ENCODE data around the gene MSI2.

DNA sequence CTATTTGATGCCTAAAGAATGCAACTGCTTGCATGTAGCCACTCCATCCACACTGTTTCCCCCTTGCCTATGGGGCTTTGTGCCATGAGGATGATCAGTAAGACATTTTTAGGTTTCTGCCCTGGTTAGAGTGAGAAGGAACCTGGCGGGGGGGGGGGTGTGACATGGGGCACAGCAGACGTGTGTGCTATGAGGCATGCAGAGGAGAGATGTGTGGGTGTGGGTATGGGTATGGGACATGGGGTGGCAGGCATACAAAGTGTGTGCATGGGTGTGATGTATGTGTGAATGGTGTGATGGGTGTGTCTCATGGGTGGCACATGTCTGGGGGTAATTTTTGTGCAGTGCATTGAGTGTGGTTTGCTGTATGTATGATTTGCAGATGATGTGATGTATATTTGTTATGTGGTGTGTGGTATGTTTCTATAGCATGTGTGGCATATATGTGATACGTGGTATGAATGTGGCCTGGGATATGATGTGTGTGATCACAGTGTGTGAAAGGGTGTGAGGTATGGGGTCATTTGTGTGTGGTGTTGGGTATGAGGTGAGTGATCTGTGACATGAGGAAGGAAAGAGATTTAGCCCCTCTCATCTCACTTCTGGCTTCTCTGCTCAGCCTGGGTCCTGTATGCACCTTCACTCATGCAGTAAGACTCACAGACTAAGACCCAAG lies 473.8 kb downstream of the MSI2 start:
- TF ChIP-seq, protein P1, sequence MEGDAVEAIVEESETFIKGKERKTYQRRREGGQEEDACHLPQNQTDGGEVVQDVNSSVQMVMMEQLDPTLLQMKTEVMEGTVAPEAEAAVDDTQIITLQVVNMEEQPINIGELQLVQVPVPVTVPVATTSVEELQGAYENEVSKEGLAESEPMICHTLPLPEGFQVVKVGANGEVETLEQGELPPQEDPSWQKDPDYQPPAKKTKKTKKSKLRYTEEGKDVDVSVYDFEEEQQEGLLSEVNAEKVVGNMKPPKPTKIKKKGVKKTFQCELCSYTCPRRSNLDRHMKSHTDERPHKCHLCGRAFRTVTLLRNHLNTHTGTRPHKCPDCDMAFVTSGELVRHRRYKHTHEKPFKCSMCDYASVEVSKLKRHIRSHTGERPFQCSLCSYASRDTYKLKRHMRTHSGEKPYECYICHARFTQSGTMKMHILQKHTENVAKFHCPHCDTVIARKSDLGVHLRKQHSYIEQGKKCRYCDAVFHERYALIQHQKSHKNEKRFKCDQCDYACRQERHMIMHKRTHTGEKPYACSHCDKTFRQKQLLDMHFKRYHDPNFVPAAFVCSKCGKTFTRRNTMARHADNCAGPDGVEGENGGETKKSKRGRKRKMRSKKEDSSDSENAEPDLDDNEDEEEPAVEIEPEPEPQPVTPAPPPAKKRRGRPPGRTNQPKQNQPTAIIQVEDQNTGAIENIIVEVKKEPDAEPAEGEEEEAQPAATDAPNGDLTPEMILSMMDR (conservative IDR thresholded peaks at IDR 0.05; ENCODE audit: low read length) = no peak
- no peak for TF ChIP-seq EZH2phosphoT487 (IDR thresholded peaks at IDR 0.05; ENCODE audit: borderline replicate concordance, low read depth, low read length)
